Putamen (tissue), 1 donor: ENCODE data around the gene ZNF664.

Experiments
- DNase-seq: peaks from one replicate; pipeline ENCODE4 v3.0.0-alpha.2; 2016; ENCODE audit warnings: low spot score

The ZNF664 gene

DNA sequence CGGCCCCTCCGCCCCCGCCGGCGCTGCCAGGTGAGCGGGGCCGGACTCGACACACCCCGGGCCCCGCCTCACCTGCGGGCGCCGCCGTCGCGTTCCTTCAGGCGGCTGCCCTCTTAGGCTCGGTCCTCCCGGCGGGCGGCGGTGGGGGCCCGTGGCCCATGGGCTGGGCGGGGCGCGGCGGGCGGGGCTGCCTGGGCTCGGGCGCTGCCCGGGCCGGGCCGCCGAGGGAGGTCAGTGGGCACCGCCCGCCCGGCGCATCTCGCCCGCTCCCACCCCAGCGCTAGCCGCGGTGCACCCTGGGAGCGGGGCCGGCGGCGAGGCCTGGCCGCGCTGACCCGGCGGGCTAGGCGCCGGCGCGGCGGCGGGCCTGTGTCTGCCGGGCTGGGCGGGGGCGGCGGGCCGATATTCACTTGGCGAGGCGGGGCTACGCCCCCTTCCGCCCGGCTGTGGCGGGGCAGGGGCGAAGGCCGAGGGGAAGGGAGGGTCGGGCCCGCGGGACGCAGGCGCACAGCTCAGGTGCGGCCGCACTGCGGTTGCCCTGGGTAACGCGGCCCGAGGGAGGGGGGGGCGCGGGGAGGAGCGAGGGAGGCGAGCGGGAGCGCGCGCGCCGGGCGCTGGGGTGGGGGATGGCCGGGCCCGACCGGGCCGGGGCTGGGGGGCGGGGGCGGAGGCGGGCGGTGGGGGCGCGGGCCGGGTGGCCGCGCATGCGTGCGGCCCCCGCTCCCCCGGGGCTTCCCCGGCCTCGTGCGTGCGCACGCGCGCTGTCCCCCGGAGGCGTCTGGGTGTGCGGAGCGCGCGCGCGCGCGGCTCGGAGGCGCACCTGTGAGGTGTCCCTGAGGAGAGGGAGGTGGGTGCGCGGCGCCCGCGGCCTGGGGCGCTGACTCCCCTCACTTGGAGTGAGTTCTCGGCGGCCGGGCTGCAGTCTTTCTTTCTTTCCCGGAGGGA, at the start of gene ZNF664, which contains the start of gene CCDC92:
Gene ZNF664 (plus strand): TSS at position 759 of the 945 bp plus-strand sequence. CDS start 38,930 bp downstream, outside the sequence.
Gene CCDC92 (minus strand): TSS at position 375 of the 945 bp plus-strand sequence. CDS start 28,526 bp downstream, outside the sequence.
- peak; percentile 89 for DNase-seq

GRCh38 chr12:123923927-123924326, 49.1 kb upstream of the ZNF664 start:
- no peak for DNase-seq

DNA sequence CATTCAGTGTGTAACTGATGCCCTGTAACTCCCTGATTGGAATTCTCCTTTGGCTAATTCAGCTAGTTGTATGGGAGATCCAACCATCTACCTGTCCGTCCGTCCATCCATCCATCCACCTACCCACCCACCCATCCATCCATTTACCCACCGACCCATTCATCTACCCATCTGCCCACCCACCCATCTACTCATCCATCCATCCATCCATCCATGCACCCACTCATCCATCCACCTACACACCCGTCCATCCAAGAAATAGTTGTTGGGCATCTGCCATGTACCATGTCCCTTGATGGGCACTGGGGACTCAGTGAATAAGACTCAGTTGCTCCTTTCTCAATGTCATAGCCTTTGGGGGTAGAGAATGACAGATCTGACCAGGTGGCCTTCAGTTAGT, 48.5 kb upstream of the ZNF664 start:
- DNase-seq, result no peak

GRCh38 chr12:123928274-123928865, 44.6 kb upstream of the ZNF664 start:
- DNase-seq, result no peak

GRCh38 chr12:123928897-123929296, 44.1 kb upstream of the ZNF664 start:
- no peak for DNase-seq

GRCh38 chr12:123929946-123930583, 43.0 kb upstream of the ZNF664 start:
- DNase-seq, result no peak

- DNase-seq, result no peak
These were observed 41.2 kb upstream of the ZNF664 start for GRCh38 chr12:123931686-123932321.

DNA sequence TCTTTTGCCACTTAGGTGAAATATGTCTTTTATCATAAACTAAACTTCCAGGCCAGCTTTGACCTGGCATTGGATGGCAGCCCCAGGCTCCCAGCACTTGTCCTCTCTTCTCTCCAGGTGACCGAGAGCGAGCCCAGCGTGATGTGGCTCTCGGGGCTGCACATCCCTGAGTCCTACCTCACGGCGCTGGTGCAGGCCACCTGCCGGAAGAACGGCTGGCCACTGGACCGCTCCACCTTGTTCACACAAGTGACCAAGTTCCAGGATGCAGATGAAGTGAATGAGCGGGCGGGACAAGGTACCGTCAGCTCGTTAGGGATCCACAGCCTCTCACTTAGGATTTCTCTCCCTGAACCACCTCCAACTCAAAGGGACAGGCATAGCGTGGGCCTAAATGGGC, 39.8 kb upstream of the ZNF664 start:
- no peak for DNase-seq

- no peak for DNase-seq
These were observed 38.9 kb upstream of the ZNF664 start for GRCh38 chr12:123934016-123934620.

DNA sequence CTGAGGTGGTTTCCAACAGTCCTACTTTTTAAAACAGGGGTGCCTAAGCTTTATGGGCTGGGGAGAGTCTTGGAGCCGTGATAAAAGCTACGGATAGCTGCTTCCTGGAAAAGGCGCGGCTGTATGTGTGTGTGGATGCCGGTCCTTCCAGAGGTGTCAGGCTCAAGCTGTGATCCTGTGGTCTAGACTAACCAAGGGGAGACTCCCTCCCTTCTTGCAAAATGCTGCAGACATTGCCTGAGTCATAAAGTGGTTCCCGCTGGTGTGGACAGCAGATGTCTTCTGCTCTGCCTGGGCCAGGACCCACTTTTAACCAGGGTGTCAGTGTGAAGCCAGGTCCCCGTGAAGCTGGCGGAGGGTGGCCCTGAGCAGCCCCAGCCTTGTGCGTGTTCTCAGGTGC, 38.2 kb upstream of the ZNF664 start:
- DNase-seq, result no peak

DNA sequence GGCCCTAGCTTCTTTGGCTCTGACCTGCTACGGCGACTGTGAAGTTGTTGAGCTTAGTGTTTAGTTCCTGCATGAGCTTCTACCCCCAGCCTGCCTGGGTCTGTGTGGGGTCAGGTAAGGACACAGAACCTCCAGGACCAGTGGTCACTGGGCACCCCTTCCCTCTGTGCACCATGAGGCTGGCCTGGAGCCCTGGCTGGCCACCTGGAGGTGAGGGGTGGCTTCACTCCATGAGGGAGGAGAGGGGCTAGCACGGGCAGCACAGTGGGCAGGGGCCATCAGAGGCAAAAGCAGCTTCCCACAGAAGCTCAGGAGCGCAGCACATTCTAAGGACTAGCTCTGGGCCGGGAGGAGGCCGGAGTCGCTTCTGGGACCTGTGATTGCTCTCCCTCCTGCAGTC, 37.1 kb upstream of the ZNF664 start:
- no peak for DNase-seq

DNA sequence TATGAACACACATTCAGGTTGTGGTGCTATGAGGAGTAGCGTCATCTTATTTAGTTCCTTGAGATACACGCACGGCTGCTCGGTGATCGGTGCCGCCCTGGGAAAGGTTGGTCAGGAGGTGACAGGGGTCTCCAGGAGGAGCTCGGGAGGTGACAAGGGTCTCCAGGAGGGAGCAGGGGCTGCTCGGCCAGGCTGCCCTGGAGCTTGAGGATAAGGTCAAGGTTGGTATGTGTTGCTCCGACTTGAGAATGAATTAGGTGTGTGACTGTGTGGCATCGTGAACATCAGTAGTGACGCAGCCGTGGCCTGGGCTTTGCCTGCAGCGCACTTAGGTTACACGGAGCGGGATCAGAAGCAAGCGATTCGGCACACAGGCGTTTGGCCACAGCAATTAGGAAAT, 36.5 kb upstream of the ZNF664 start:
- no peak for DNase-seq

- DNase-seq, result no peak
These were observed 35.9 kb upstream of the ZNF664 start for GRCh38 chr12:123936956-123937706.

DNA sequence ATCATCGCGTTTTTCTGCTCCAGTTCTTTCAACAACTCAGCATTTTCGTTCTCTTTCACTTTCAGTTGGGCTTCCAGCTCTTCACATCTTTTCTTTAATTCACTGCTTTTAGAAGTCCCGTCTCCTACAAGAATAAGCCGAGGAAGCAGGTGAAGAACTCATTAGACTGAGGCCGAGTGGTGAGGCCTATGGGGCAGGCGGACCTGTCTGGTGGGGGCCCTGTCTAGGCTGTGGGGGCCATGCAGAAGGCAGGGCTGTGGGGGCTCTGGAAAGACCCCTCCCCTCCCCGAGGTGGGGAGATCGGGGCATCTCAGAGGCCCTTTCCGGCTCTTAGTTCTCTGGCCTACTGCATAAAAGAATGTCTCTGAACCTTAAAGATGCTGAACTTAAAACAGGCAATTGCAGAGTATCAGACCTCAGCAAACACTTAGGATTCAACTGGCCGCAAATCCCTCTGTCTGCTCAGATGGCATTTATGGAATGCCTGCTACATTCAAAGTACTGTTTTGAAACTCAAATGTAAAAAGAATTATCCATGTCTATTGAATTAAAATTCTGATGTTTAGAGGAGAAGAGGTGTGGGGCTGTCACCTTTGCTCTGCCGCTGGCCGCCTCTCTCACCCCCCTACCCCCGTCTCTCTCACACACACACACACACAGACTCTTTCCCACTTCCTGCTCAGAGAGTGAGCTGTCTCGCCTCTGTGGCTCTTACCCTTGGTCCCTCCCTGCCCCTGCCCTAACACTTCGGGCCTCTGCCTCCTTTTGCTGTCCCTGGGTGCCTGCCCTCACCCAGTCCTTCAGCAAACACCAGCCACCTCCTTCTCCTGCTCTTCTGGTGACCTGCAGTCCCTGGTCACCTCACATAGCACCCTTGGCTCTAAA, 35.1 kb upstream of the ZNF664 start:
- no peak for DNase-seq

GRCh38 chr12:123938679-123939480, 34.1 kb upstream of the ZNF664 start:
- no peak for DNase-seq

- no peak for DNase-seq
These were observed 33.0 kb upstream of the ZNF664 start for GRCh38 chr12:123939716-123940626.

DNA sequence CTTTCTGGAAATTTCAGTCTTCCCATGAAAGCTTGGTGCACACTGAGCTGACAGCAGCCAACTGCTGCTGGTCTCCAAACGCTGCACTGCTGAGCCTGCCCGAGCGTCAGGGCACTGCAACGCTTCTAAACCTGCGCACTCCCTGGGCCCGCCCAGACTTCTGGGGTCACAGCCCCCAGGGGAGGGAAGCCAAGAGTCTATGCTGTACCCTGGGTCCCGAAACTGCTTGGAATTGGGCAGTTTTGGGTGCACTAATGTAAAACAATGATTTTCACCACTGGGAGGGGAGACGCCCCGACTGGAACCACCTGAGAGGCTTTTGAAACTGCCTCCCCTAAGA, 32.4 kb upstream of the ZNF664 start:
- no peak for DNase-seq

GRCh38 chr12:123941000-123941399, 32.0 kb upstream of the ZNF664 start:
- DNase-seq, result no peak
